GM10847 (cell line): Measurements from ENCODE around the gene THSD4.

Experiments used
- POLR2A ChIP-seq: IDR thresholded peaks from 2 replicates; pipeline ENCODE4 v1.6.1; 2011; ENCODE audit not compliant: insufficient read length; ENCODE audit errors: extremely low read depth

The THSD4 gene

GRCh38 chr15:71219101-71219500 is 103.8 kb downstream of the THSD4 start:
- no peak for TF ChIP-seq POLR2A

- TF ChIP-seq POLR2A = no peak
Observed at GRCh38 chr15:71219645-71220044, 104.4 kb downstream of the THSD4 start.

GRCh38 chr15:71220828-71221227 is 105.6 kb downstream of the THSD4 start:
- TF ChIP-seq POLR2A = no peak

GRCh38 chr15:71221417-71221816 is 106.1 kb downstream of the THSD4 start:
- no peak for TF ChIP-seq POLR2A

- TF ChIP-seq POLR2A = no peak
Observed at GRCh38 chr15:71223516-71223915, 108.2 kb downstream of the THSD4 start.

GRCh38 chr15:71224024-71224423 is 108.8 kb downstream of the THSD4 start:
- no peak for TF ChIP-seq POLR2A

GRCh38 chr15:71225851-71226250 is 110.6 kb downstream of the THSD4 start:
- TF ChIP-seq POLR2A = no peak

GRCh38 chr15:71226536-71227455 is 111.5 kb downstream of the THSD4 start:
- TF ChIP-seq POLR2A = no peak

- TF ChIP-seq POLR2A = no peak
Observed at GRCh38 chr15:71228403-71228802, 113.1 kb downstream of the THSD4 start.

GRCh38 chr15:71230303-71230702 is 115.0 kb downstream of the THSD4 start:
- no peak for TF ChIP-seq POLR2A

GRCh38 chr15:71231758-71232157 is 116.5 kb downstream of the THSD4 start:
- TF ChIP-seq POLR2A = no peak

GRCh38 chr15:71232411-71232810 is 117.1 kb downstream of the THSD4 start:
- TF ChIP-seq POLR2A = no peak

- no peak for TF ChIP-seq POLR2A
Observed at GRCh38 chr15:71237456-71238188, 122.4 kb downstream of the THSD4 start.

GRCh38 chr15:71238926-71239325 is 123.7 kb downstream of the THSD4 start:
- TF ChIP-seq POLR2A = no peak

GRCh38 chr15:71239592-71240364 is 124.5 kb downstream of the THSD4 start:
- no peak for TF ChIP-seq POLR2A

GRCh38 chr15:71242292-71242691 is 127.0 kb downstream of the THSD4 start:
- no peak for TF ChIP-seq POLR2A

- TF ChIP-seq POLR2A = no peak
Observed at GRCh38 chr15:71244250-71244649, 129.0 kb downstream of the THSD4 start.
